Mucosa of descending colon (tissue), 3 donors: ENCODE measurements around the gene SPG7. TPM values are rescaled to one million over a fixed set of nuclear protein-coding genes. Genes with fewer than 3 reads are reported as not detected.
A peak's percentile ranks its signal among the peaks of the same experiment; 100 is the strongest.
"Not testable (repeated sequence)": the region's sequence is repeated elsewhere in the genome, so short reads cannot be mapped to it uniquely, and the experiment has no call there.

ENCODE experiments used
- ATAC-seq: fragments of 200-7000 bp; cut with Tn5 transposase; one replicate; pipeline ENCODE4 v1.9.1; 2020; ENCODE audit warnings: mild to moderate bottlenecking, moderate library complexity
- DNase-seq, 3 donors: peaks; one replicate each; pipeline ENCODE4 v3.0.0-alpha.2; 2020
- H3K36me3 ChIP-seq: fragments of 200-600 bp; one replicate; pipeline ENCODE4 v1.8.0; 2021; ENCODE audit warnings: low read depth, mild to moderate bottlenecking
- H3K4me1 ChIP-seq: fragments of 200-600 bp; one replicate; pipeline ENCODE4 v1.8.0; 2021; ENCODE audit warnings: low read depth, mild to moderate bottlenecking
- H3K4me3 ChIP-seq: fragments of 200-600 bp; one replicate; pipeline ENCODE4 v1.8.0; 2021; ENCODE audit warnings: mild to moderate bottlenecking
- H3K9me3 ChIP-seq: fragments of 200-600 bp; one replicate; pipeline ENCODE4 v1.8.0; 2021; ENCODE audit warnings: mild to moderate bottlenecking
- CTCF ChIP-seq: fragments of 200-600 bp; IDR thresholded peaks from one replicate; pipeline ENCODE4 v1.8.0; 2022; ENCODE audit warnings: antibody characterized with exemption, mild to moderate bottlenecking
- intact Hi-C, 2 donors: fragments of 100-400 bp; cut with DNase I in 1 of 2; cut with micrococcal nuclease in 1 of 2; formaldehyde crosslinking; loops; one replicate each; pipeline versions ENCODE4 v1.11.0 to v1.11.1; 2022; cut with DNase I, micrococcal nuclease
- long read RNA-seq, 2 donors: library from polyadenylated mRNA; unstranded; transcript quantifications; one replicate each; pipeline ENCODE4 v2.0.0, GENCODE V29; 2019 to 2021
- total RNA-seq, 3 donors: library from RNA; stranded (reverse); fragmentation: NEBNext Ultra II Directional in 2 of 3; extraction: Animal tissue kit (Norgen Biotek cat#: 25700) in 2 of 3; gene quantifications; one replicate each; pipeline versions ENCODE4 v1.2.1 to v1.2.4, GENCODE V29; 2021 to 2023
- donor health status: DM: no; HTN: no; CAD: no; lungs with moderate emphysema.
- donor health status: DM: no; HTN: no; CAD: no.
- donor health status: DM: no; HTN: yes; CAD: no.

The SPG7 gene
- 100 to 1,000 TPM; 112 to 137 (median 121) TPM for total RNA-seq
- long read RNA-seq, donor 1, full-length matches to known transcripts, result 63 of 106 reads
- long read RNA-seq, donor 1, partial matches to known transcripts, result 26 of 106 reads
- long read RNA-seq, donor 1, other reads (novel, unspliced or antisense), result 17 of 106 reads
- long read RNA-seq, donor 2, full-length matches to known transcripts, result 10 of 14 reads
- long read RNA-seq, donor 2, partial matches to known transcripts, result 0 of 14 reads
- long read RNA-seq, donor 2, other reads (novel, unspliced or antisense), result 4 of 14 reads

- intact Hi-C loops, result no loop called here
- peak; percentile 88 for ATAC-seq
Measured at GRCh38 chr16:89507834-89508590, at the start of gene SPG7. TSS of gene SPG7 (plus strand) at chr16:89508403. CDS start at chr16:89508418, 15 bp downstream.

GRCh38 chr16:89458551-89458950 is 49.7 kb upstream of the SPG7 start:
- no peaks in the 10 kb centered on the region for H3K9me3 ChIP-seq
- no peak for TF ChIP-seq CTCF
- no peaks in the 10 kb centered on the region for H3K36me3 ChIP-seq
- H3K4me3 ChIP-seq, result no peak overlapping the region
- peaks cover 11% of the 10 kb centered on the region for H3K4me1 ChIP-seq
- no peak for ATAC-seq
- intact Hi-C loops, result no loop called here
- DNase-seq, result peak in 2 of 3 donors; percentile 14 to 40

More at GRCh38 chr16:89507834-89508590, at the start of gene SPG7:
- H3K36me3 ChIP-seq, result peaks cover under 1% of the 10 kb centered on the region
- peaks cover 45% of the 10 kb centered on the region for H3K4me1 ChIP-seq
- no peaks in the 10 kb centered on the region for H3K9me3 ChIP-seq
- H3K4me3 ChIP-seq, result peak within 1 kb of the TSS; percentile 59
- no peak for TF ChIP-seq CTCF
- DNase-seq, result peak; percentile 89 to 95 (median 91)

GRCh38 chr16:89458967-89459366 is 49.2 kb upstream of the SPG7 start:
- no peaks in the 10 kb centered on the region for H3K9me3 ChIP-seq
- ATAC-seq, result no peak

DNA sequence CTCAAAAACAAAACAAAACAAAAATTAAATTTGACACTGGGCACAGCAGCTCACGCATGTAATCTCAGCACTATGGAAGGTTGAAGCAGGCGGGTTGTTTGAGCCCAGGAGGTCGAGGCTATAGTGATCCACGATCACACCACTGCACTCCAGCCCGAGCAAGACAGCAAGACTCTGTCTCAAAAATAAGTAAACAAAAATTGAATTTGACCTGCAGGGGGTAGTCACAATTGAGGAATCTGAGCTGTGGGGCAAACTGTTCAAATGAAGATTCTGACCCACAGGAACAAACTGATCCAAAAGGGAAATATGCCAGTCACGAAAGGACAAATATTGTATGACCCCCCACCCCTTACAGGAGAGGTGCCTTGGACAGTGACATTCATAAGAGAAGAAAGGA is 47.6 kb upstream of the SPG7 start:
- no peaks in the 10 kb centered on the region for H3K36me3 ChIP-seq
- H3K9me3 ChIP-seq, result no peaks in the 10 kb centered on the region
- no peak overlapping the region for H3K4me3 ChIP-seq
- TF ChIP-seq CTCF, result no peak
- intact Hi-C loops, result no loop called here
- peaks cover 6% of the 10 kb centered on the region for H3K4me1 ChIP-seq
- DNase-seq, result peak in 1 of 3 donors; percentile 15
- ATAC-seq, result no peak

More at GRCh38 chr16:89458967-89459366, 49.2 kb upstream of the SPG7 start:
- H3K4me3 ChIP-seq, result no peak overlapping the region
- DNase-seq, result no peak
- peaks cover 6% of the 10 kb centered on the region for H3K4me1 ChIP-seq
- intact Hi-C loops, result no loop called here
- no peak for TF ChIP-seq CTCF
- H3K36me3 ChIP-seq, result no peaks in the 10 kb centered on the region

DNA sequence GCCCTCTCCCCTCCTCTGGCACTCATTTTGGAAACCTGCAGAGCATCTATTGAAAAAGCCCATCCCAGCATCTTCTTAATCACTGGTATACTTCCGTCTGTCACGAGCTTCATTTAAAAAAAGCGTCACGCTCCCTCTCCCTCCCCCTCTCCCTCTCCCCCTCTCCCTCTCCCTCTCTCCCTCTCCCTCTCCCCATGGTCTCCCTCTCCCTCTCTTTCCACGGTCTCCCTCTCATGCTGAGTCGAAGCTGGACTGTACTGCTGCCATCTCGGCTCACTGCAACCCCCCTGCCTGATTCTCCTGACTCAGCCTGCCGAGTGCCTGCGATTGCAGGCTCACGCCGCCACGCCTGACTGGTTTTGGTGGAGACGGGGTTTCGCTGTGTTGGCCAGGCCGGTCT is 46.3 kb upstream of the SPG7 start:
- ATAC-seq, H3K36me3 ChIP-seq, H3K4me1 ChIP-seq, H3K9me3 ChIP-seq, H3K4me3 ChIP-seq, DNase-seq, intact Hi-C loops: not testable (repeated sequence)

DNA sequence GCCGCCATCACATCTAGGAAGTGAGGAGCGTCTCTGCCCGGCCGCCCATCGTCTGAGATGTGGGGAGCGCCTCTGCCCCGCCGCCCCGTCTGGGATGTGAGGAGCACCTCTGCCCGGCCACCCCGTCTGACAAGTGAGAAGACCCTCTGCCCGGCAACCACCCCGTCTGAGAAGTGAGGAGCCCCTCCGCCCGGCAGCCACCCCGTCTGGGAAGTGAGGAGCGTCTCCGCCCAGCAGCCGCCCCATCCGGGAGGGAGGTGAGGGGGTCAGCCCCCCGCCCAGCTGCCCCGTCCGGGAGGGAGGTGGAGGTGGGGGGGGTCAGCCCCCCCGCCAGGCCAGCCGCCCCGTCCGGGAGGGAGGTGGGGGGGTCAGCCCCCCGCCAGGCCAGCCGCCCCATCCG is 45.6 kb upstream of the SPG7 start:
- intact Hi-C loops, H3K4me3 ChIP-seq, H3K9me3 ChIP-seq, ATAC-seq, H3K36me3 ChIP-seq, H3K4me1 ChIP-seq: not testable (repeated sequence)
- peak in 1 of 3 donors; percentile 15 for DNase-seq

GRCh38 chr16:89463312-89463711 is 44.9 kb upstream of the SPG7 start:
- DNase-seq, ATAC-seq, H3K9me3 ChIP-seq, H3K36me3 ChIP-seq, intact Hi-C loops, H3K4me3 ChIP-seq: not testable (repeated sequence)
- H3K4me1 ChIP-seq, result peaks cover 15% of the 10 kb centered on the region
